Cardiac septum (tissue), 1 donor: Measurements from ENCODE around the gene CGB3. TPM values are rescaled to one million over a fixed set of nuclear protein-coding genes. Genes with fewer than 3 reads are reported as not detected.
"Not testable (repeated sequence)": the region's sequence is repeated elsewhere in the genome, so short reads cannot be mapped to it uniquely, and the experiment has no call there.

Source experiments
- DNase-seq: peaks from one replicate; pipeline ENCODE4 v3.0.0-alpha.2; 2020; ENCODE audit warnings: low spot score
- intact Hi-C: fragments of 100-400 bp; cut with DNase I; formaldehyde crosslinking; loops from one replicate; pipeline ENCODE4 v1.14.0; 2022
- total RNA-seq: library from RNA; stranded (reverse); fragmentation: NEBNext Ultra II Directional; extraction: Animal tissue kit (Norgen Biotek cat#: 25700); gene quantifications from one replicate; pipeline ENCODE4 v1.2.1, GENCODE V29; 2021
- donor health status: DM: no; HTN: no; CAD: no.

The CGB3 gene
- total RNA-seq, 1 donor from 2014 or later = not detected

- intact Hi-C loops, DNase-seq: not testable (repeated sequence)
These were observed 5.5 kb downstream of the CGB3 start for GRCh38 chr19:49018388-49019241.

GRCh38 chr19:49017666-49018351, 6.3 kb downstream of the CGB3 start:
- no peak for DNase-seq
- intact Hi-C loops = no loop called here

GRCh38 chr19:49017041-49017665, 7.0 kb downstream of the CGB3 start, which contains the start of gene LHB:
TSS of gene LHB (minus strand) at chr19:49017091. CDS start at chr19:49017081, 10 bp downstream.
- intact Hi-C loops = no loop called here
- DNase-seq = no peak

GRCh38 chr19:49016067-49016839, 7.9 kb downstream of the CGB3 start:
- DNase-seq = no peak
- intact Hi-C loops = no loop called here

GRCh38 chr19:49014870-49015255, 9.3 kb downstream of the CGB3 start:
- intact Hi-C loops = no loop called here

GRCh38 chr19:49014123-49014869, 9.8 kb downstream of the CGB3 start:
- intact Hi-C loops = no loop called here

More at GRCh38 chr19:49014870-49015255, 9.3 kb downstream of the CGB3 start:
- DNase-seq = no peak

GRCh38 chr19:49011194-49011593, 12.9 kb downstream of the CGB3 start:
- no peak for DNase-seq
- intact Hi-C loops = no loop called here

More at GRCh38 chr19:49014123-49014869, 9.8 kb downstream of the CGB3 start:
- no peak for DNase-seq

- intact Hi-C loops = no loop called here
- no peak for DNase-seq
These were observed 13.7 kb downstream of the CGB3 start for GRCh38 chr19:49010453-49010852.

- intact Hi-C loops = no loop called here
These were observed 14.3 kb downstream of the CGB3 start for GRCh38 chr19:49009828-49010227.

GRCh38 chr19:49006905-49007304, 17.2 kb downstream of the CGB3 start:
- no peak for DNase-seq
- intact Hi-C loops = no loop called here

More at GRCh38 chr19:49009828-49010227, 14.3 kb downstream of the CGB3 start:
- DNase-seq = no peak

- DNase-seq = no peak
- intact Hi-C loops = no loop called here
These were observed 19.0 kb downstream of the CGB3 start for GRCh38 chr19:49004964-49005614.

GRCh38 chr19:49004133-49004532, 20.0 kb downstream of the CGB3 start:
- DNase-seq = no peak
- intact Hi-C loops = no loop called here

GRCh38 chr19:48999481-49000325, 24.4 kb downstream of the CGB3 start:
- DNase-seq = no peak
- intact Hi-C loops = loop anchor here (10.0 kb wide), 1 partner anchor 205 kb away; no protein-coding TSS in a partner anchor

- intact Hi-C loops = loop anchor here (10.0 kb wide), 1 partner anchor 207 kb away; no protein-coding TSS in a partner anchor
- no peak for DNase-seq
These were observed 26.2 kb downstream of the CGB3 start for GRCh38 chr19:48997972-48998371.

- DNase-seq = no peak
- intact Hi-C loops = loop anchor here (5.0 to 10.0 kb wide), 2 partner anchors 153 to 211 kb away; no protein-coding TSS in a partner anchor
These were observed 30.1 kb downstream of the CGB3 start for GRCh38 chr19:48994035-48994386.

- intact Hi-C loops = loop anchor here (5.0 to 10.0 kb wide), 2 partner anchors 154 to 211 kb away; no protein-coding TSS in a partner anchor
- DNase-seq = peak; percentile 100
These were observed 30.7 kb downstream of the CGB3 start, which contains the start of the genes GYS1 and RUVBL2 for GRCh38 chr19:48993175-48994034. TSS of gene GYS1 (minus strand) at chr19:48993309. CDS start at chr19:48993112, 197 bp downstream. TSS of gene RUVBL2 (plus strand) at chr19:48993887. CDS start at chr19:48993912, 25 bp downstream.
